Fibroblast of the aortic adventitia (primary cell): ENCODE data around the gene HPX. TPM values are rescaled to one million over a fixed set of nuclear protein-coding genes. Genes with fewer than 3 reads are reported as not detected.

ENCODE experiments used
- DNase-seq: peaks from one replicate; pipeline ENCODE4 v3.0.0-alpha.2; 2010; ENCODE audit warnings: low read depth
- H3K4me3 ChIP-seq: 2 replicates; pipeline ENCODE4 v1.5.1; 2011; ENCODE audit warnings: low read depth, mild to moderate bottlenecking, control low read depth, low read length, moderate library complexity
- total RNA-seq: library from RNA; depleted of rRNA; stranded (reverse); fragments of >200 nt; gene quantifications from 2 replicates; pipeline ENCODE4 v1.2.3, GENCODE V29; 2012; ENCODE audit warnings: low replicate concordance
- TF ChIP-seq, protein P1 (sequence below): IDR thresholded peaks from 2 replicates; pipeline ENCODE4 v1.5.1; 2011; ENCODE audit warnings: mild to moderate bottlenecking, low read length, control low read depth, inconsistent platforms; ENCODE audit not compliant: insufficient read depth

Gene HPX
- total RNA-seq, 1 donor, result 1.2 TPM

DNA sequence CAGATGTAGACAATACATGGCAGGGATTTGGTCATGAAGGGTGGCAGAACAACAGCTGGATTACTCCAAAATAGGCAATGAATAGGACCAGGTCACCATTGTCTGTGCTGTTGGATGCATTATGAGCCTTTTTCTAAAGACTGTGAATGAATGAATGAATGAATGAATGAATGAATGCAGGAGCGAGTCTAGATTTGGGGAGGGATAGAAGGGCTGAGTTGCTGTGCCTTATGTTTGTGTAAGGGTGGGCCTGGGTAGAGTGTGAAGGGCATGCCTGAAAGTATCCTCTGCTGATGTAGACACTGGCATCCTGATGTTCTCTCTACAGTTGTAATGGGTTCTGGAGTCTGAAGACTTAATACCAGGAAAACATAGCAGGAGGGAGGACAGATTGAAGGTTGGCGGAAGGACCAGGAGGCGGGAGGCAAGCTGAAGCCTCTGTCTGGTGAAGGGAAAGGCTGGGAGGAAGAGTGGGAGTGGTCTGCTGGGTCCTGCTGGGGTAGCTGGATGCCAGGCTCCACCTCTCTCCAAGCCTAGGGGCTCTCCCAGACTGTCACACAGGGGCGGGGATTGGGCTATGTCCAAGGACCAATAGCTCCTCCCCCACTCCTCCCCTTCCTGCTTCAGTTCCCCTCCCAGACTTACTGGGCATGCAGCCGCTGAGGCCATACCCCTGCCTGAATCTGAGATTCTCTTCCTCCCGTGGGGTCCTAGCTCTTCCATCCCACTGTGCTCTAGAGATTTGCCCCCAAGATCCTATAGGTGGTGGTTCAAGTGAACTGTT lies 28.1 kb upstream of the HPX start:
- peak; percentile 81 for DNase-seq
- H3K4me3 ChIP-seq, result no peak overlapping the region
- TF ChIP-seq, protein P1, sequence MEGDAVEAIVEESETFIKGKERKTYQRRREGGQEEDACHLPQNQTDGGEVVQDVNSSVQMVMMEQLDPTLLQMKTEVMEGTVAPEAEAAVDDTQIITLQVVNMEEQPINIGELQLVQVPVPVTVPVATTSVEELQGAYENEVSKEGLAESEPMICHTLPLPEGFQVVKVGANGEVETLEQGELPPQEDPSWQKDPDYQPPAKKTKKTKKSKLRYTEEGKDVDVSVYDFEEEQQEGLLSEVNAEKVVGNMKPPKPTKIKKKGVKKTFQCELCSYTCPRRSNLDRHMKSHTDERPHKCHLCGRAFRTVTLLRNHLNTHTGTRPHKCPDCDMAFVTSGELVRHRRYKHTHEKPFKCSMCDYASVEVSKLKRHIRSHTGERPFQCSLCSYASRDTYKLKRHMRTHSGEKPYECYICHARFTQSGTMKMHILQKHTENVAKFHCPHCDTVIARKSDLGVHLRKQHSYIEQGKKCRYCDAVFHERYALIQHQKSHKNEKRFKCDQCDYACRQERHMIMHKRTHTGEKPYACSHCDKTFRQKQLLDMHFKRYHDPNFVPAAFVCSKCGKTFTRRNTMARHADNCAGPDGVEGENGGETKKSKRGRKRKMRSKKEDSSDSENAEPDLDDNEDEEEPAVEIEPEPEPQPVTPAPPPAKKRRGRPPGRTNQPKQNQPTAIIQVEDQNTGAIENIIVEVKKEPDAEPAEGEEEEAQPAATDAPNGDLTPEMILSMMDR, result no peak

DNA sequence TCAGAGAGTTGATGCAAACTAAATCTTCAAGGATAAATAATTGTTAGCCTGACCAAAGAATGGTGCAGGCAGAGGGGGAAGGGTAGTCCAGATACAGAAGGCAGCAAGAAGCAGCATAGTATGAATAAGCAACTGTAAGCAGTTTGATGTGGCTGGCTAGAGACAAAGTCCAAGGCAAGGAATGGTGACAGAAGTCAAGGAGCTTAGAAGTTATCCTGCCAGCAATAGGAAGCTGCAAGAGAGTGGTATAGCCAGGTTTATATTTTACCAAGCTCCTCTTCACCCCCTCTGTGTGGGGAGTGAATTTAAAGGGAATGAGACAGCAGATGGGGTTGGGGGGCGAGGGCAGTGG lies 18.3 kb upstream of the HPX start:
- TF ChIP-seq, protein P1, result no peak
- no peak overlapping the region for H3K4me3 ChIP-seq
- DNase-seq, result no peak

DNA sequence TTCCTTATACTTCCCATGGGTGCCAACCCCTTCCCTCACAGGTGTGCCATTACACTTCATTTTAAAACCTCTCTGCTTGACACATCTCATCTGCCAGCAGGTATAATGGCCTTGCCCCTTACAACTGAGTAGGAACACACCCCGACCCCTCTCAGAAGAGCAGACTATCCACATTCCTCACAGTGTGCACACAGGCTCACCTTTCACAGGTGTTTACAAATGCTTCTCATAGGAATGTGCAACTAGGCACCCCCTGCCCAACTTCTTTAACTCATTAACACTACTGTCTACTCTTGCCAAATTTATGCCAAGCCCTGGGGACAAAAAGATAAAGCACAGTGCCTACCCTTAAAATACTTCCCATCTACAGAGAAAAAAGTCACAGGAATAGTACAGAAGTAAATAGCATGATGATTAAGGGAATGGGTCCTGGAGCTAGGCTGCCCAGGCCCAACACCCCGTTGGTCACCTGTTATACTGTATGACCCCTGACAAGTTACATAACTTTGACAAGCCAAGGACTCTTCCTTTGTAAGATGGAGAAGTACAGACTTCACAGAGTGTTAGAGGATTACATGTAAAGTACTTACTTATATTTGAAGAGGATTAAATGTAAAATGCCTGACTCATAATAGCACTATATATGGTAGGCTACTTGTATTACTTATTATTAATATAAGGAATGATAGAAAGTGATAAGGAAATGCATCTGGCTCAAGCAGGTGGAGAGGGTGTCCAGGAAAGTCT lies 17.7 kb upstream of the HPX start:
- no peak overlapping the region for H3K4me3 ChIP-seq
- TF ChIP-seq, protein P1, result no peak

DNA sequence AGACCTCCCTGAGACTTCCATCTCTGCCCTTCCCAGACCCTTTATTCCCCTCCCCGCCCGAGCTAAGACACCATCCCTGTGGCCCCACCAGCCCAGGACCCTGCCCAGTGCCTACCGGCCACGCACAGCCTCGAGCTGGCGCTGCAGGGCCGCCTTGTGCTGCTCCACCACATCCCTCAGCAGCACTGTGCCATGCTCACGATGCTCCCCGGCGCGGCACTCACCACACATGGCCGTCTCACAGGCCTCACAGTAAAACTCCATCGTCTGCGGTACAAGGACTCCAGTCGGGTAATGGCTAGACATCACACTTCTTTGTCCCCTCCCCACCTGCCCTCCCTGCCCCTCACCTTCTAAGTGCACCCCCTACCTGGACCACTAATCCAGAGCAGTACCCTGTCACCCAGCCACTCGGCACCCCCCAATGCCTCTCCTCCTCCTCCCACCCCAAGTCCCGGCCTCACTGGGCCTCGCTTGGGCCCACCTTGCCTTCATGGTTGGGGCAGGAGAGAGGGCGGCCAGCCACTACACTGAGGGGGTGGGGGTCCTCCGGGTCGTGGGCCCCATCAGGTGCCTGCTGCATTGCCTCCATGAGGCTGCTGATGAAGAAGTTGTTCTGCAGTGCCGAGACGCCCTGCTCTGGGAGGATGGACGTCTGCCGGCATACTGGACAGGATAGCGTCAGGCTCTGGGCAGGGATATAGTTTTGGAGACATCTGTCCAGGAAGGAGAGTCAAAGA lies 17.0 kb upstream of the HPX start:
- TF ChIP-seq, protein P1, result no peak
- no peak for DNase-seq
- no peak overlapping the region for H3K4me3 ChIP-seq

More for the DNA sequence above, 17.7 kb upstream of the HPX start:
- no peak for DNase-seq

DNA sequence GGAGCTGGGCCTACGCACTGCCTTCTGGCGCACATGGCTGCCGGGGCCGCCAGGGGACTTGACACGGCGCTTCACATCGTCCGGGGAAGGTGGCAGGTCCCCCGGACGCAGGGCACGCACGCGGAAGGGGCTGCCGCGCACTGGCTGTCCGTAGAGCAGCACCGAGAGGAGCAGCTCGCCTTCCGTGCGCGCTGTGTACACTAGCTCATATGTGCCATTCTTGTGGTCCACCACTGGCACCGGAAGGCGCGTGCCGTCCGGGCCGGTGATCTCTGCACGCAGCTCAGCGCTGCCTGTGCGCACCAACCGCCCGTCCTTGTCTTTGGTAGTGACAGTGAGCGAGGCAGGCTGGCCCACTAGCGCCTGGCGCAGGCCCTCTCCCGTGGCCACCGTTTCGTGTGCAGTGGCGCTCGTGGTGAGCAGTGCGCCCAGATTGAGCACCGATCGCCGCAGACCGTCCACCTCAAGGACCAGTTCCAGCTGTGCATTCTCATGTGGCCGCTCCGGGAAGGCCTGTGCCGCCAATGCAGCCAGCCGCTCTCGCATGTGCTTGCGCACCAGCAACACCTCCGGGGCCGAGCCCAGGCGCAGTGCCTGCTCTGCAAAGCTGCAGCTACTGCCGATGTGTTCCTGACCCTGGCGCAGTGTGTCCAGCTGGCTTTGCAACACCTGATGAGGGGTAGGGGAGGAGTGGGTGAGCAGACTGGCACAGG lies 15.7 kb upstream of the HPX start:
- TF ChIP-seq, protein P1, result no peak

DNA sequence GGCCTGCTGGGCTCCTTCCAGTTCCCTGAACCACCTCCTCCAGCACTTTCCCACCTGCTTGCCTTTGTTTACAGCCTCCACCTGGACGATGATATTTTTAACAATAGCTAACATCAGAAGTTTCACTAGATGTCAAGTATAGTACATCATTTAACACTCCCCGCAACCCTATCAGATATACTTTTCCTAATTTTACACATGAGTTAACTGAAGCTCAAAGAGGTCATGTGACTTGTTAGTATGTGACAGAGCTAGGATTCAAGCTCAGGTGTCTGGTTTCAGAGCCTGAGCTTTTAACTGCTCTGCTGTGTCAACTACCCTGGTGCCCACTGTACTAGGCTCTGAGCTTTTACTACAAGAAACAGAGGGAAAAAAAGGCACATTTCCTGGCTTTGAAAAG lies 14.3 kb upstream of the HPX start:
- TF ChIP-seq, protein P1, result no peak
- no peak for DNase-seq

More for the DNA sequence above, 15.7 kb upstream of the HPX start:
- no peak for DNase-seq
- no peak overlapping the region for H3K4me3 ChIP-seq

More for the DNA sequence above, 14.3 kb upstream of the HPX start:
- no peak overlapping the region for H3K4me3 ChIP-seq
